ENCODE results near the gene LSR. TPM values are rescaled to one million over a fixed set of nuclear protein-coding genes. Genes with fewer than 3 reads are reported as not detected.

Gene LSR
- total and polyA plus RNA-seq, 2 of the 4 experiments (the other 2 are of a cell fraction), result 0.18 to 0.44 TPM

DNA sequence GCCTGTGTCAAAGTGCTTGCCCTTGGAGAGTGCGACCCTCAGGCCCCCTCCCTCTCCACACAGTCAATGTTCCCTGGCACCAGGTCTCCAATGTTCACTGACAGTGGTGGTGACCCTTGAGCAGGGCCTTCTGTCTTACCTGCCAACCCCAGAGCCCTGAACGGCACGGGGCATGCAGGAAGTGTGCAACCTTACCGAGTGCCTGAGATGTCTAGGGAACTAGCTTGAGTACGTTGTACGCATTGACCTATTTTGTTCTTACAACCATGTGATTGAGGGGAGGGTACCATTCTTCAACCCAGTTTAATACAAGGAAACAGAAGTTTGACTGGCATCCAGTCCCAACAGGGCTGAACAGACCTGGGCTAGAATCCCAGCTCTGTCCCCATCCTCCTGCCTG, 56.4 kb downstream of the LSR start:
- CTCF ChIA-PET, result no interaction called here
- Histone ChIP-seq H4K91ac (ENCODE audit: insufficient read depth, low read depth, low read length) (no peak overlapping the region), H3K9ac (ENCODE audit: low read depth, low read length) (no peak overlapping the region), H2BK120ac (ENCODE audit: low read depth, low read length) (no peak overlapping the region), H2BK15ac (ENCODE audit: low read depth, low read length) (no peak overlapping the region), H3K9me3 (ENCODE audit: control insufficient read depth, insufficient read depth, low read length) (no peaks in the 10 kb centered on the region), H3K4ac (ENCODE audit: low read depth, low read length) (no peak overlapping the region), H3K27me3 (ENCODE audit: control insufficient read depth, insufficient read depth, low read length) (peaks cover 4% of the 10 kb centered on the region), H3K4me1 (ENCODE audit: control insufficient read depth, insufficient read depth, low read length) (no peaks in the 10 kb centered on the region), H4K8ac (ENCODE audit: low read depth in 2 of 2, low read length in 2 of 2) (no peak overlapping the region), H3K4me2 (ENCODE audit: low read depth, low read length) (no peak overlapping the region), H3K23ac (ENCODE audit: low read depth, low read length) (no peak overlapping the region), H3K14ac (replicated peaks; ENCODE audit: low read depth, low read length) (no peak overlapping the region), H2AK5ac (ENCODE audit: low read depth, low read length) (no peak overlapping the region), H4K20me1 (ENCODE audit: insufficient read depth, low read length) (no peaks in the 10 kb centered on the region), H2BK5ac (ENCODE audit: low read depth, low read length, poor library complexity, severe bottlenecking) (no peak overlapping the region), H2AFZ (replicated peaks; ENCODE audit: low read length, poor library complexity) (no peak overlapping the region), H3K56ac (ENCODE audit: extremely low read depth, insufficient read depth, low read length) (no peak overlapping the region), H3K4me3 (ENCODE audit: insufficient read depth, low read depth, low read length) (no peak overlapping the region), H4K5ac (ENCODE audit: low read depth, low read length) (no peak overlapping the region), H3K9me1 (ENCODE audit: insufficient read depth, low read length) (no peaks in the 10 kb centered on the region), H2BK20ac (ENCODE audit: low read depth, low read length) (no peak overlapping the region), H3K79me1 (ENCODE audit: low read depth in 1 of 2, low read length in 2 of 2) (no peaks in the 10 kb centered on the region), H3K27ac (ENCODE audit: insufficient read depth, low read length) (no peak overlapping the region), H2AK9ac (replicated peaks; ENCODE audit: low read depth, low read length, poor library complexity) (no peak overlapping the region), H3K36me3 (ENCODE audit: control insufficient read depth, insufficient read depth, low read length) (no peaks in the 10 kb centered on the region), H3K18ac (ENCODE audit: low read depth, low read length) (no peak overlapping the region)
- DNase-seq (no peak), ATAC-seq (ENCODE audit: low read depth) (no peak)
- dilution Hi-C loops (cut with HindIII; ENCODE audit: low sequenced_read_pairs, unreplicated experiment) (no loop called here), intact Hi-C loops (cut with micrococcal nuclease) (no loop called here), in situ Hi-C loops (cut with MboI; ENCODE audit: low sequenced_read_pairs) (no loop called here)
- POLR2A ChIA-PET (ENCODE audit: unreplicated experiment), result no interaction called here
- no peak for TF ChIP-seq RAD21 (IDR thresholded peaks at IDR 0.05; ENCODE audit: low read length)
- TF ChIP-seq, protein P1, sequence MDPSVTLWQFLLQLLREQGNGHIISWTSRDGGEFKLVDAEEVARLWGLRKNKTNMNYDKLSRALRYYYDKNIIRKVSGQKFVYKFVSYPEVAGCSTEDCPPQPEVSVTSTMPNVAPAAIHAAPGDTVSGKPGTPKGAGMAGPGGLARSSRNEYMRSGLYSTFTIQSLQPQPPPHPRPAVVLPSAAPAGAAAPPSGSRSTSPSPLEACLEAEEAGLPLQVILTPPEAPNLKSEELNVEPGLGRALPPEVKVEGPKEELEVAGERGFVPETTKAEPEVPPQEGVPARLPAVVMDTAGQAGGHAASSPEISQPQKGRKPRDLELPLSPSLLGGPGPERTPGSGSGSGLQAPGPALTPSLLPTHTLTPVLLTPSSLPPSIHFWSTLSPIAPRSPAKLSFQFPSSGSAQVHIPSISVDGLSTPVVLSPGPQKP (IDR thresholded peaks at IDR 0.05; ENCODE audit: borderline replicate concordance, low read depth, low read length), result no peak
- TF ChIP-seq CHD1 (IDR thresholded peaks at IDR 0.05; ENCODE audit: low read depth, low read length), result no peak
- no peak for TF ChIP-seq RFX5 (IDR thresholded peaks at IDR 0.05; ENCODE audit: low read depth, low read length)
- no peak for TF ChIP-seq RCOR1 (IDR thresholded peaks at IDR 0.05; ENCODE audit: insufficient replicate concordance, low read length)
- no peak for TF ChIP-seq CEBPB (IDR thresholded peaks at IDR 0.05; ENCODE audit: low read depth, low read length)
- no peak for TF ChIP-seq POLR2A (IDR thresholded peaks at IDR 0.05; ENCODE audit: low read depth, low read length)
- TF ChIP-seq NFE2L2 (IDR thresholded peaks at IDR 0.05; ENCODE audit: low read depth, low read length), result no peak
- 60% methylated on average over 1 of the region's 6 CpGs; no CpG with 5 or more reads in 1 of the 2 experiments for WGBS, 2 experiments (ENCODE audit: extremely low coverage in 2 of 2, insufficient read length in 1 of 2)
- BruUV-seq (replicated peaks), result no TSS peak

Measured in IMR-90 (cell line).